Right lobe of liver (tissue), 4 donors: Measurements from ENCODE around the gene MCTP1.

Experiments used
- POLR2A ChIP-seq: fragments of 450-650 bp; IDR thresholded peaks from one replicate; pipeline ENCODE4 v1.6.1; 2017; ENCODE audit warnings: antibody characterized with exemption, mild to moderate bottlenecking
- TF ChIP-seq, protein P1 (sequence below), 4 donors: fragments of 200-600 bp in 3 of 4; fragments of 450-650 bp in 1 of 4; IDR thresholded peaks; one replicate each; pipeline versions ENCODE4 v1.5.1 to v1.8.0; 2016 to 2022; ENCODE audit warnings: antibody characterized with exemption in 4 of 4, mild to moderate bottlenecking in 2 of 4
- donor health status: DM: no; HTN: no; CAD: no.
- donor health status: DM: no; HTN: no; CAD: no.
- donor health status: DM: no; HTN: yes; CAD: no.

DNA sequence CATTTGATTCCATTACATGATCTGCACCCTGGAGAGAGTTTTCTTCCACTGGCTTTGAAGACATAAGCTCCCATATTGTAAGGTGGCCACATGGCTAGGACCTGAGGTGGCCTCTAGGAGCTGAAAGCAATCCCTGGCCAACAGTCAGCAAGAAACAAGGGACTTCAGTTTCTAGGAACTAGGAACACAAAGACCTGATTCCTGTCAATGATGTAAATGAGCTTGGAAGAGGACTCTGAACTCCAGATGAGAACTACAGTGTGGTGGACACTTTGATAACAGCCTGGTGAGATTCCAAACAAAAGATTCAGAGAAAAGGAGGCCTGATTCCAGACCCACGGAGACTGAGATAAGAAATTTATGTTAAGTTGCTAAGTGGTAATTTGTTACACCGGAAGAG is 129.0 kb downstream of the MCTP1 start:
- TF ChIP-seq POLR2A, result no peak
- TF ChIP-seq, protein P1, sequence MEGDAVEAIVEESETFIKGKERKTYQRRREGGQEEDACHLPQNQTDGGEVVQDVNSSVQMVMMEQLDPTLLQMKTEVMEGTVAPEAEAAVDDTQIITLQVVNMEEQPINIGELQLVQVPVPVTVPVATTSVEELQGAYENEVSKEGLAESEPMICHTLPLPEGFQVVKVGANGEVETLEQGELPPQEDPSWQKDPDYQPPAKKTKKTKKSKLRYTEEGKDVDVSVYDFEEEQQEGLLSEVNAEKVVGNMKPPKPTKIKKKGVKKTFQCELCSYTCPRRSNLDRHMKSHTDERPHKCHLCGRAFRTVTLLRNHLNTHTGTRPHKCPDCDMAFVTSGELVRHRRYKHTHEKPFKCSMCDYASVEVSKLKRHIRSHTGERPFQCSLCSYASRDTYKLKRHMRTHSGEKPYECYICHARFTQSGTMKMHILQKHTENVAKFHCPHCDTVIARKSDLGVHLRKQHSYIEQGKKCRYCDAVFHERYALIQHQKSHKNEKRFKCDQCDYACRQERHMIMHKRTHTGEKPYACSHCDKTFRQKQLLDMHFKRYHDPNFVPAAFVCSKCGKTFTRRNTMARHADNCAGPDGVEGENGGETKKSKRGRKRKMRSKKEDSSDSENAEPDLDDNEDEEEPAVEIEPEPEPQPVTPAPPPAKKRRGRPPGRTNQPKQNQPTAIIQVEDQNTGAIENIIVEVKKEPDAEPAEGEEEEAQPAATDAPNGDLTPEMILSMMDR (IDR thresholded peaks at IDR 0.05), result no peak
